Medulla oblongata (tissue), 1 donor: ENCODE results near the gene EEFSEC.

Experiments
- DNase-seq: peaks from one replicate; pipeline ENCODE4 v3.0.0-alpha.2; 2015; ENCODE audit errors: extremely low spot score

The EEFSEC gene

DNA sequence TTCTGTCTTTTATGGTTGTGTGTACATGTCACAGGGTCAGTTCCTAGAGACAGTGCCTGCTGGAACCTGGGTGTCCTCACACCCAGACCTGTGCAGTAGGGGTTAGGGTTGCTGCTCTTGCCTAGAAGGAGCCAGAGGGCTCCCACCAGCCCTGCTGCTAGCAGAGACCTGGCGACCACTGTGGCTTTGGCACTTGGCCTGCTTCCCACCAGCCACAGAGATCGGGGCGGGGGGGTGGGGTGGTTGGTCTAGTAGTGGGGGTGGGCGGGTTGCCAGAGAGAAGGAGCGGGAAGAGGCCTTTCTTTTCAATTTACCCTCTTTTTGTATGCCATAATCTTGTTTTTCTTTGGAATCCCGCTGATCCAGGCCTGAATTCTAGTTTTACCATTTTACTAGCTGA, 29.4 kb downstream of the EEFSEC start:
- no peak for DNase-seq

DNA sequence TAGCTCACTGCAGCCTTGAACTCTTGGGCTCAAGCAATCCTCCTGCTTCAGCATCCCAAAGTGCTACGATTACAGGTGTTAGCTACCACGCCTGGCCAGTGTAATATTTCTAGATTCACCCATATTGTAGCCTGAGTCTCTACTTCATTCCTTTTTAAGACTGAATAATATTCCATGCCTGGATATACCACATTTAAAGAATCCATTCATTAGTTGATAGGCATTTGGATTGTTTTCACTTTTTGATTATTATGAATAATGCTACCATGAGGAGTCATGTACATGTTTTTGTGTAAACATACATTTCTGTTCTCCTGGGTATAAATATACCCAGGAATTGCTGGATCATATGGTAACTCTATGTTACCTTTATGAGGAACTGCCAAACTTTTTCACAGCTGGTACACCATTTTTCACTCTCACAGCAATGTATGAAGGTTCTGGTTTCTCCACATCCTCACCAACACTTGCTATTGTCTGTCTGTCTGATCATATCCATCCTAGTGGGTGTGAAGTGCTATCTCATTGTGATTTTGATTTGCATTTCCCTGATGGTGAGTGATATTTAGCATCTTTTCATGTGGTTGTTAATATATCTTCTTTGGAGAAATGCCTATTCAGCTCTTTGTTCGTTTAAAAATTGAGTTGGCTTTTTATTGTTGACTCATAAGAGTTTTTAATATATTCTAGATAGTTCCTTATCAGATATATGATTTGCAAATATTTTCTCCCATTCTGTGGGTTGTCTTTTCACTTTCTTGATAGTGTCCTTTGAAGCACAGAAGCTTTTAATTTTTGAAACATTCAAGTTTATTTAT, 32.6 kb downstream of the EEFSEC start:
- no peak for DNase-seq

DNA sequence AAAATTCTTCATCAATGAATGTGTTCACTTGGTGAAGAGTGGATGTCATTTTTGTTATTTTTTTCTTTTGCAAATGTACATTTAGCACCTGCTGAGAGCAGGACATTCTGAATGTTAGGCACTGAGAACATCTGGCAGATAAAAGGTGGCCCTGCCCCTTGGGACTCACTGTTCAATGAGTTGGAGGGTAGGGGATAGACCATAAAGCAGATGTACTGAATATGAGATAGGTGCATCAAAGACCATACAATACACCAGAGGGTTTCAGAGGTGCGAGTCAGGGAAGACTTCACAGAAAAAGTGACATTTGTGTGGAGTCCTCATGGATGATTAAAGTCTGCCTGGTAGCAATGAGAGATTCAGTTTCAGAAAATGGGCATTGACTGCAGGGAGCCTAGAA, 34.2 kb downstream of the EEFSEC start:
- no peak for DNase-seq

DNA sequence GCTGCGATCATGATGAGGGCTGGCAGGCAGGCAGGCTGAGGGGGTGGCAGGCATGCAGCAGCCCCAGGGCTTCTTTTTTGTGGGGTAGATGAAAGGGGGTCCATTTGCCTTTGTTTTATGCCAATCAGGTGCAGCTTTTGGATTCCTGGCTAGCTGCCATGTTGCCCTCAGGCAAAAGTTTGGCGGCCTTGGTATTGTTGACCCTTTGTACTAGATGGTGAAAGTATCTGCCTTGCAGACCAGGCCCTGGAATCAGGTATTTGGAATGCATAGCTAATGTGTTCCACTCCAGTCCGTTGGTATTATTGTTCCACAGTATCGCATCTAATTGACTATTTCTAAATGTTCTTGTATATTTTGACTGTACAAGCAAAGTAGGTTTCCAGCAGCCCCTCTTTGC, 35.0 kb downstream of the EEFSEC start:
- DNase-seq: no peak

DNA sequence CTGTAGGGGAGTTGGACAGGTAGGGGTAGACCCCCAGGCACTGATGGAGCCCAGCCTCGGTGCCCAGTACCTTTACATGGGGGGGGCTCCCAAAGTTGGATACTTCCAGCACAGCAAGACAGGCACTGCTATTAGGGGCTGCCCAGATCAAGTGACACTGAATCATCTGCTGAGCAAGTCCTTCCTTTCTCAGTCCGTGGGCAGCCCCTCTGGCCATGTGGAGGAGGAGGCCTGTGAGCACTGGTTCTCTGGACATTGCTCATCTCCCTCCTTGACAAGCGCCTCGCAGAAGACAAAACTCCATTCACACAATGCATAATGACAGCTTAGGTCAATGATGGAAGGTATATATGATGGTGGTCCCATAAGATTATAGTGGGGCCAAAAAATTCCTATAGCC, 35.7 kb downstream of the EEFSEC start:
- no peak for DNase-seq

DNA sequence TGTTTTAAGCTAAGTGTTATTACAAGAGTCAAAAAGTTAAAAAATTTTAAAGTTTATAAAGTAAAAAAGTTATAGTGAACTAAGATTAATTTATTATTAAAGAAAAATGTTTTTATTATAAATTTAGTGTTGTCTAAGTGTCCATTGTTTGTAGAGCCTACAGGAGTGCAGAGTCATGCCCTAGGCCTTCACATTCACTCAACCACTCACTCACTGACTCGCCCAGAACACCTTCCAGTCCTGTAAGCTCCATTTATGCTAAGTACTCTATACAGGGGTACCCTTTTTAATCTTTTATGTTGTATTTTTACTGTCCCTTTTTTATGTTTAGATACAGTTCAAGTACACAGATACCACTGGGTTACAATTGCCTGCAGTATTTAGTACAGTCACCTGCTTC, 37.2 kb downstream of the EEFSEC start:
- DNase-seq: no peak

DNA sequence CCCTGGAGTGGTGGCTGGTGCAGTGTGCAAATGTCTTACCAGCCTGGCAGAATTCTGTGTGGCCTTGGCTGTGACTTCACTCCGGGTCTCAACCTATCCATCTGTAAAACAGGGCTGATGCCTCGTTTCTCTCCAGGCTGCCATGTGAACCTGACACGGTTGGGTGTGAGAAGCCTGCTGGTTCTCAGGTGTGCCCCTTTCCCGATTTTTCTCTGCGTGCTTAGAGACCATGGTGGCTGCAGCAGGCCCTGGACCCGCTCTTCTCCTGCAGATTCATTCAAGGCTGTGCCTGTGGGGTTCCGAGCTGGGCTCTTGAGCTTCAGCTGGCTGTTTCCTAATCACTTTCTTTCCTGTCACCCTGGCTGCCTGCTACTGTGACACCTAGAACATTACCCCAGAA, 38.9 kb downstream of the EEFSEC start:
- no peak for DNase-seq

DNA sequence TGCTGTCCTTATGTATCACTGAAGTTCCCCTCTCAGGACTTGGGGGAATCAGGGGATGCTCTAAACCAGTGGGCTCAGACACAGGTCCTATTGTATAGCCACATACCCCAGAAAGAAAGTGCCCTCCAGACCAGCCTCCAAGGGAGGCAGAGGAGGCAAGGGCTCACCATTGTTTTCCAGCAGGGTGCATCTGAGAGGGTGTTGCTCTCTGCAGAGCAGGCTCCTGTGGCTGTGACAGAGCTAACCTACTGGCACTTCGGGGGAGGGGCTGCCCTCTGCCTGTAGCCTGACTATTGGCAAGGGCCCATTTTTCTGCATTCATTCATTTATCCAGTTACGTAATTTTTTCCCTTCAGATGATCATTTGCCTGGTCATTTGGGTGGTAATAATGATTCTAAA, 39.9 kb downstream of the EEFSEC start:
- no peak for DNase-seq

DNA sequence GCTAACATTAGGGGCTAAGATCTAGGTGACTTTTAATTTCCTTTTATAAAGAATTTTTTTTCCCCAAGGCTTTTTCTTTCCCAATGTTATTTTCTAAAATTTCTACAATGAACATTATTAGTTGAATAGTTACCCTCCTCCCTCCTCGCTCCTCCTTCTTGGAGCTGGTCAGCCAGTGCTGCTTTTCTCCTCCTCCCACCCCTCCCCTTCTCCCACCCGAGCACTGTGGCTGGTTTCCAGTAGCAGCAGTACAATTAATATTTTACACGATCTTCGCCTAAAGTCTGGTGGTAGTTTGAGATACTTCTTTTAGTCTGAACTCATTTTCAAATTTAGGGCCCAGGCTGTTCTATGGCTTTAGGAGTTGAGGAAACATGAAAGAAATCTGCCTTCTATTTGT, 41.6 kb downstream of the EEFSEC start:
- peak; percentile 37 for DNase-seq

DNA sequence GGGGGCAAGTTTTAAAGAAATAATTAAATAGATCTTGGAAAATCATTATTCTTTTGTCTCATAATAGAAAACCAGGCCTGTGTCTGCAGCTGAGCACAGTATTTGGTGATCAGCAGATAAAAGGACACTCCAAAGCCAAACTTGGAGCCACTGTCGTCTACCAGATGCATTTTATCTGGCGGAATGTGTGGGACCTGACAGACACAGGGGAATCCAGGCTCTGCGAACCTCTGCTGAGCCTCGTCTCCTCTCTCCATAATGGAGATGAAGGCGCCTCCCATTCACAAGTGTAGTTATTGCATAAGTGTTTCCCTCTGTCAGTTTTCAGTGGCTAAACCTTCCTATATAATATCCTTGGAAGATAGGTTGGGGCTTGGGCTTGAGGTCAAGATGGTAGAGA, 42.1 kb downstream of the EEFSEC start:
- no peak for DNase-seq

DNA sequence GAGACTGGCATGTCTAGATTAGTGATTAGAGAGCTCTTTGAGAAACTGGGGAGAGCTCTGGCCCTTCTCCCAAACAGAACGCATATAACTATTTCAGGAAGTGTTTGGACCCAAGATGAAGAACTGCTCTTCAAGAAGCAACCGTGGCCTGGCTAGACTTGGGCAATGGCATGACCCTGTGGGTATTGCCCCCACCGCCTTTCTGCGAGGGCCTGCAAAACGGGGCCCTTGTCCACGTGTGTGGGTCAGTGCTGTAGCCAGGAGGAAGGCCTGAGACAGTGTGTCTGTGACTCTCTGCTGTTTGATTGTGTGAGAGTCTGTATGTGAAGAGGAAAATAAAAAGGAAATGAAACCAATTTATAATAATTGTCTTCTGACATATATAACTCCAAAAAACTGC, 42.5 kb downstream of the EEFSEC start:
- peak; percentile 45 for DNase-seq

DNA sequence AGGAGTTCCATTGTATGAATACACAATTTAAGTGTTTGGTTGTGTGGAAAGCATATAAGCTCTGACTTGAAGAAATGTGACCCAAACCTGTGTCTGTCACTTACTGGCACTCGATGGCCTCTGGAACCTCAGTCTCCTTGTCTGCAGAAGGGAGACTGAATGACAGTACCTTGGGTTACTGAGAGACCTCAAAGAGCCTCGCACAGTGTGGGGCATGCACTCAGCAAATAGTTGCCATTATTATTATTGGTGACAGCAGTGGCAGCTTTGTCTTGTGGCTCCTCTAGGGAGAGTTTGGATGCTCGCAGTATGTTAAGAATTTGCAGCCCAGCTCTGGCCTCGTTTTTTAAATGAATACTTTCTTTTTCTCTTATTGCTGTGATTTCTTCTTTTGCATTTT, 43.4 kb downstream of the EEFSEC start:
- DNase-seq: peak; percentile 26

DNA sequence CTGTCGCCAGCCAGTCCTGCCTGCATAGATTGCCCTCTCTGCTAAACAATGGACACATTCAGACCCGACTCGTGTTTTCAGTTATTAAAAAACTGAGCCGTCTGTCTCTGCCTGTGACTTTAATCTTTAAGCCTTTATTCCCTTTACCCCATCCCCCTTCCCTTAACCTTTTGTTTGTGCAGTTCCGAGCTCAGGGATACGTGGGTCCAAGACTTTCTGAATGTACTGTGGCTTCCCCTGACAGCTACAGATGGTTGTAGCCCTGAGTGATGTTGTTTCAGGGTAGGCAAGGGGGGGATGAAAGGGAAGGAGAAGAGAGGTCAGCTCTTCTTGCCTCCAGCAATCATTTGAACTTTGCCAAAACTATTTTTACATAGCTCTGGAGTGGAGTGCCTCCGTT, 44.6 kb downstream of the EEFSEC start:
- peak; percentile 29 for DNase-seq

DNA sequence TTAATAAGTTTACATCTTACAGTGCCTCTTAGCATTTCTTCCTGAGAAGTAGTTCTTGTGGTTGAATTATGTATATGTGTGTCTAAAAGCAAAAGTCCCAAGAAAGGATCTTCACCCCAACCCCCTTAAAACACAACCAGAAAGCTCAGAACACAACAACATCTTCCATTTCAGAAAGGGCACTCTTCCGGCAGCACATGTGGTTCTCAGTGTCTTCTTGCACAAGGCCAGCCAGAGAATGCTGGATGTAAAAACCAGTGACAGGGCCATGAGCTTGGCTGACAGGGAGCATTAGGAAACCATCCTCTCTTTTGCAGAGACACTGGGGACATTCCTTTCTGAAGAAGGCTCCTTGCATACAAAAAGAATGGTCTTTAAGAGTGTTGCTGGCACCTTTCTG, 45.0 kb downstream of the EEFSEC start:
- DNase-seq: peak; percentile 41

DNA sequence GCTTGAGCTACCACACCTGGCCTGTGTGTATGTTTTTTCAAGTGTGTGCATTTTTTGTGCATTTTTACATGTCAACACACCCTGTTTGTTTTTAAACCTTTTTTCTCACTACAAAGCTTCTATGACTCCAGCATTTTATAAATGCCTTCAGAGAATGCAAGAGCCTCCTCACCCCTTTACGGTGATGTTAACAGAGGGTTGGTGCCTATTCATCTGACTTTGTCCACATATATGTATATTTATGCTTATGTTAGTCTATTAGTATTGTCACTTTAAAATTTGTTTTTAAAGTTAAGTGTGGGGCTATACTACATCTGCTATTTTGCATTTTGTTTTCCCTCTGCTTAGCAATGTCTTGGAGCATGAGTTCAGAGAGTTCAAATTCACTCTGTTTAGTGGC, 45.8 kb downstream of the EEFSEC start:
- DNase-seq: no peak

DNA sequence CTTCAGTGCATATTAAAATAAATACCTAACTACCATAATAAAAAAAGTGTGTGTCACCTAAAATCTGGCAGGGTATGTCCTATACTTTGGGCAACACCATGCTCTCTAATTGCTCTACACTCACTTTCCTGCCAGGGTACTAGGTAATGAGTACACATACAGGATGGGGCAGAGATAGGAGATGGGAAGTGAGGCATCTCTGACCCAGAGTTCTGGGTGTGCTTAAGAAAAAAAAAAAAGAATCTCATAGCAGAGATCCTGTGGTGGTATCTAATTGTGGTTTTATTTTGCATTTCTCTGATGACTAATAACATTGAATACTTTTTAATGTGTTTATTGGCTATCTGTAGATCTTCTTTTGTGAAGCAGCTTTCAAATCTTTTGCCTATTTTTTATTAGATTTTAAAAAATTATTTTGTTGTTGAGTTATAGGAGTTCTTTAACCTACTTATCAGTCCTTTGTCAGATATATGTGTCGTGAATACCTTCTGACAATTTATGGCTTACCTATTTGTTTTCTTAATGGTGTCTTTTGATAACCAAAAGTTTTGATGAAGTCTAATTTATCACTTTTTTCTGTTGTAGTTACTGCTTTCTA, 48.0 kb downstream of the EEFSEC start:
- DNase-seq: no peak

DNA sequence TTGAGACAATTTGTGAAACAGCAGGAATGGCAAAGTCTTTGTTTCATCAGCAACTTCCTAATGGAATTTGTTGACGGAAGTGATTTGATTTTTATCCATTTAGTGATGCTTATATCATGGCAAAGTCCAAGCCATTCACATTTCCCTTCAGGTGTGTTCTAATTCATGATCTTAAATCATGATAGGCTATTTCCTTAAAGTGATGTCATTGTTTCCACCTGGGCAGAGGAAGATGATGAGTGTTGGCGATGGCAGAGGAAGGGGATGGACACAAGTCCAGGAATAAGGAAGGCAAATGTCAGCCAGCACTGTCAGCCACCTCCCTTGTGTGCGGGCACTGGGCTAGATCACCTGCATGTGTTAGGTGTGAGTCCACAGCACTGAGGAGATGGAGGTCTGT, 49.9 kb downstream of the EEFSEC start:
- no peak for DNase-seq

DNA sequence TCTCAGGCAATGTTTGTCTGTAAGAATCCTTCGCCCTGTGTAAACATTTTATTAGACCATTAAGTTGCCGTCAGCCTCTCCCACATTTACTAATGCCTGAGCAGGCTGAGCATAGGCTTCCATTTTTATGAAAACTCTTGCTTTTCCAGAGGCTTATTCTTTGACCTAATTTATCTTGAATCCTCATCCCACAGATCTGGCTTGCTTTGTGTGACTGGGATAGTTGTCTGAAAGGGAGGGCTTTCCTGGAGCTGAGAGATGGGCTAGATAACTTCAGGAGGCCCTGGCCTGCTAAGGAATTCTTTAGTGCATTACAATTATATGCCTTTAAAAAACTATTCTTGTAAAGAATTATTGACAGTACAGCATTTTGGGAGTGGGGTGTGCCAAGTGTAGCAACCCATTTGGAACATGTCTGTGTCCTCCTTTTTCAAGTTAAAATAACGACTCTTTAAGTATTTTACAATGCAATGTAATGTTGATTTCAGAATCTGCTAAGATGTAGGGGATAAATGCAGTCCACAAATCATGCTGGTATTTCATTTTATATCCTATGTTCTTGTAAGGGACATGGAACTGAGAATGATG, 52.4 kb downstream of the EEFSEC start:
- no peak for DNase-seq

DNA sequence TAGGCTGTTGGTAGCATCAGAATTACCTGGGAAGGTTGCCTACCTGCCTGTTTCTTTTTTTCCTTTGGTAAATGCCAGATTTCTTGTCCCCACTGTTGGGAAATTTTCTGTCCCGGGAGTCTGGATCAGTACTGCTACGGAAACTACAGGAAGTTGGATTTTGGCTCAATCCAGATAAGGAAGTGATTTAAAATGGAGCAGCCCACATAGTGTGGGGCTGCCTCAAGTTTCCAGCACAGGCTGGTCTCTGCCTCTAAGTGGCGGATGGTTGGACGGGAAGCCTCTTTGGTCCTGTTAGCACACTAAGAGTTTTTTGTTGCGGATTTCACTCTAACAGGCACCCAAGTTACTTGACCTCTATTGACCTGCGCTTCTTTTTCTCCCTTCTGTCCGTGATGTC, 54.7 kb downstream of the EEFSEC start:
- no peak for DNase-seq

DNA sequence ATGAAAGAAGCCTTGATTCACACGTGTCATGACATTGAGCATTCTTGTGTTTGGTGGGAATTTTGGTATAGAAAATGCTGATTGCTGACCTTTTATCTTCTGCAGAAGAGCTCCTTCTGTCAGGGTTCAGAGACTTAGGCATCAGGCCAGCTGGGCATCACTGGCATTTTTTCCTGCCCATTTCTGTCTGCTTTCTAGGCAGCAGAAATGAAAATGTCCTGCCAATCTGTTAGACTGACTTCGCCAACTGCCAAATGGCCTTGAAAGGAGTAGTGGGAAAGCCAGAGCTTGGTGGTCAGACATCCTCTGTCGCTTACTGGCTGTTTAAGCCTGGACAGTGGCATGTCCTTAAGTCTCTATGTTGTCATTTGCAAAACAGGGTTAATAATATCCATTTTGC, 57.4 kb downstream of the EEFSEC start:
- peak; percentile 41 for DNase-seq

DNA sequence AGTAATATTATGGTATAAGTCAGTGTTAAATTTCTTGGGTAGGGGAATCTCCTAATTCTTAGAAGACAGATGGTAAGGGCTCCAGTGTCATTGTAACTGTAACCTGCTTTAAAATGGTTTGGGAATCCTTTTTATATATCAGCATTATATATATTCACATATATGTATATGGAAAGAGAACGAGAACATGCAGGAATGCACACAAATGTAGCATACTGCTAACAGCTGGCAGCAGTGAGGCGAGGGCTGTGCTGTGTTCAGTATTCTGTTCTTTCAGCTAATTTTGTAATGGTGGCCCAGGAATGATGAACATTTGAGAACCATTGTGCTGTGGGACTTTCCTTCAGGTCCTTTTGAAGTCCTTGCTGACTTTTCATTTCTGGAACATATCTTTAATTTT, 60.8 kb downstream of the EEFSEC start:
- no peak for DNase-seq

DNA sequence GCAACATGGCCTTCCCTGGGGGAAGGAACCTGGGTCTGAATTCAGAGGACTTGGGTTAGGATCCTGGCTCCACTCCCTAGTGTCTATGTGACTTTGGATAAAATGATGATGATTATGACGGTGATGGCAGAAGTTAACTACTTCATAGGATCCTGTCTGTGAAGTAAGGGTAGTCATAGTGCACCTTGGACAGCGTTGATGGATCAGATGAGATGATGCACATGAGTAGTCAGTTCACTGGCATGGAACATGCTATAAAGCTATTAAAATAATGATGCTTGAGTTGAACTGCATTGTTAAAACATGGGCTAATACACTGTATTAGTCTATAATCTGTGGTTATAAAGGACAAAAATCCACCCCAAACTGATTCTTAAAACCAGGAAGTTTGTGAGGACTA, 62.0 kb downstream of the EEFSEC start:
- no peak for DNase-seq

DNA sequence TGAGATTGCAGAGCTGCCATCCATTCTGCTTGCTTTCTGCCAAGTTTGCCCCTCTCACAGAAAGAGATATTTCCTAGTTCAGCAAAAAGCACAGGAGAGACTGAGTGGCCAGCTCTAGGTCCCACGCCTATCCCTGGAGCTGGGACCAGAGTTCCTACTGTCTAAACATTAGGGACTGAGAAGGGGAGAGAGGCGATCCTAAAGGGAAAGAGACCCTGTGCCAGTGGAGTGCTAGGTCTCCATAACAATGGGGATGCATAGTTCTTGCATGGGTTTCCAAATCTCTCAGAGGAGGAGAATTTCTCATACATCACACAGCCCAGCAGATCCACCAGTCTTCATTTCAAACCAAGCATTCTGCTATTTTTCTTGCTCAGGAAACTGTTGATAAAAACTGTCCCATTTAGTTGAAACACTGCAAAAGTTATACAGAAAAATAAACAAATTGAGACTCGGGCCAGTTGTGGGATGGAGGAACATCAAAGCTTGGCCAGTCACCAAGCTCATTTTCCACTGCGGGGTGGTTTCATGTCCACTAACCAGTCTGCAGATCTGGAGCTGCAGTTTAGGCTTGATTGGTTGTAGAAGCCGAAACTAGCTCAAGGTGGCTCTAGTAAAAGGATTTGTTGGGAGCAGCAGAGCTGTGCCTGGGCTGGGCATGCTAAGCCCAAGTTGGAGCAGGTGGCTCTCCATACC, 62.7 kb downstream of the EEFSEC start:
- DNase-seq: no peak
